Activated naive CD8-positive, alpha-beta T cell treated with anti-CD3 and anti-CD28 coated beads, Interleukin-2, amount 10 ng/mL, durations not matched to agents 7 days and 5 days (primary cell): Measurements from ENCODE around the gene EIF2B1. TPM values are rescaled to one million over a fixed set of nuclear protein-coding genes. Genes with fewer than 3 reads are reported as not detected.
A peak's percentile ranks its signal among the peaks of the same experiment; 100 is the strongest.
"Not testable (repeated sequence)": the region's sequence is repeated elsewhere in the genome, so short reads cannot be mapped to it uniquely, and the experiment has no call there.

ENCODE experiments used
- ATAC-seq: fragments of 150-1000 bp; cut with Tn5 transposase; one replicate; pipeline ENCODE4 v1.10.0; 2021; ENCODE audit warnings: low read depth, moderate library complexity
- POLR2A ChIA-PET: fragments of 350-600 bp; sonication (Branson Sonifier 250); formaldehyde crosslinking; loops from one replicate; lab custom pipeline; 2021; ENCODE audit warnings: antibody characterized with exemption; lab: Charles Lee
- DNase-seq: peaks from one replicate; pipeline ENCODE4 v3.0.0; 2021
- H3K27ac Mint-ChIP-seq: one replicate; pipeline ENCODE4 v1.8.0; 2022; ENCODE audit warnings: mild to moderate bottlenecking, mixed read lengths
- H3K27me3 Mint-ChIP-seq: one replicate; pipeline ENCODE4 v1.8.0; 2022; ENCODE audit warnings: mild to moderate bottlenecking, moderate library complexity, mixed read lengths
- H3K36me3 Mint-ChIP-seq: one replicate; pipeline ENCODE4 v1.8.0; 2021; ENCODE audit warnings: mild to moderate bottlenecking, mixed read lengths
- H3K4me1 Mint-ChIP-seq: one replicate; pipeline ENCODE4 v1.8.0; 2021; ENCODE audit warnings: mixed read lengths
- H3K4me3 Mint-ChIP-seq: one replicate; pipeline ENCODE4 v1.8.0; 2022; ENCODE audit warnings: mild to moderate bottlenecking, moderate library complexity, mixed read lengths
- H3K9me3 Mint-ChIP-seq: one replicate; pipeline ENCODE4 v1.8.0; 2021; ENCODE audit warnings: mixed read lengths
- total RNA-seq, 2 experiments: library from RNA; stranded (reverse); gene quantifications; one replicate each; pipeline ENCODE4 v1.2.3, GENCODE V29; 2021

Gene EIF2B1
- total RNA-seq, 2 experiments from 2014 or later, result 56.8 to 62.8 TPM

DNA sequence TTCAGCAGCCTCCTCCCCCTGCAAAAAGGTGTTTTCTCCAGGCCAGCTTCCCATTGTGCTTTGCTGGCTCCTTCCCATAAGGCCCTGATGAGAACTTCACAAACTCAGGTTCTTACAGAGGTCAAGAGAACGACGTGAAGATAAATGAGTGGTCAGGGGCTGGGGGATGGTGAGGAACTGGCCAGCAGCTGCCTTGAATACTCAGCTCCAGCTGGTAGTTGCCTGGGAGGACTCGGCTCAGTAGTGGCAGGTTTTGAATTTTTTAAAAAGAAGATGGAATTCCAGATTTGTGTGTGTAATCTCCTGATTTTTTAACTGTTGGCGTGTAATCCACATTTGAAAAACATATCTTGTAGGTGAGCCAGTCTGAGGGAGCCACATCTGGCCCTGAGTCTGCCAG is 25.7 kb downstream of the EIF2B1 start:
- DNase-seq (no peak), ATAC-seq (no peak)
- Mint-ChIP-seq H3K4me1 (peaks cover 18% of the 10 kb centered on the region), H3K27ac (no peak overlapping the region), H3K9me3 (no peaks in the 10 kb centered on the region), H3K27me3 (no peaks in the 10 kb centered on the region), H3K4me3 (no peak overlapping the region), H3K36me3 (peaks cover 29% of the 10 kb centered on the region)
- POLR2A ChIA-PET, result no interaction called here

DNA sequence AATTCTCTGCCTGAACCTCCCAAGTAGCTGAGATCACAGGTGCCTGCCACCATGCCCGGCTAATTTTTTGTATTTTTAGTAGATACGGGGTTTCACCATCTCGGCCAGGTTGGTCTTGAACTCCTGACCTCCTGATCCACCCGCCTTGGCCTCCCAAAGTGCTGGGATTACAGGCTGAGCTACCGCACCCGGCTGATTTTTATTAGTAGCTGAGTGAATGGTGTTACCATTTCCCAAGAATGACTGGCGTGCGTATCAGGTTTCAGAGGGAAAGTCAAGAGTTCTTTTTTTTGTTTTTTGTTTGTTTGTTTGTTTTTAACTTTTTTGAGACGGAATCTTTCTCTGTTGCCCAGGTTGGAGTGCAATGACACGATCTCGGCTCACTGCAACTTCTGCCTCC is 30.0 kb downstream of the EIF2B1 start:
- not testable (repeated sequence) for ATAC-seq, H3K27me3 Mint-ChIP-seq, H3K9me3 Mint-ChIP-seq, DNase-seq
- Mint-ChIP-seq H3K27ac (peak overlapping the region; percentile 12), H3K4me3 (peak overlapping the region; percentile 93), H3K4me1 (peaks cover 33% of the 10 kb centered on the region), H3K36me3 (peaks cover 22% of the 10 kb centered on the region)
- POLR2A ChIA-PET, result interaction anchor here (1.2 kb wide), 1 partner anchor 144 kb away, joined by 3 read pairs; no protein-coding TSS in a partner anchor

DNA sequence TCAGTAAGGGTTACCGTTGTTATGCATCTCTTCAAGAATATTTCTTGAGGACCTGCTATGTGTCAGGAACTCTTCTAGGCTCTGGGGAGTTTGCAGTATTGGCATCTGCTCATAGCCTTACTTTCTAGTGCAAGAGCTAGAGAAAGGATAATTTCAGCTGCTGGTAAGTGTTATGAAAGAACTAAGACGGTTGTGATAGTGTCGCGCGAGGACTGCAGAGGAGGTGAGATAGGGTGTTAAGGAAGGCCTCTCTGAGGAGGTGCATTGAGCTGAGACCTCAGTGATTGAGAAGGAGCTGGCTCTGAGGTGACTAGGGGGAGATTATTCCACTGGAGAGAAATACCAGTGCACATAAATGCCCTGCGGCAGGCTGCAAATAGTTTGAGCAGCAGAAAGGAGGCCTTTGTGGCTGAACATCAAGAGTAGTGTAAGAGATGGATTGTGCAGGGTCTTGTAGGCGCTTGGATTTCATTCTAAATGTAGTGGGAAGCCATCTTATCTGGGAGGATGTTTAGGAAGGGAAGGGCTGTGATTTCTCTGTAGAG is 30.8 kb downstream of the EIF2B1 start:
- Mint-ChIP-seq H3K4me3 (peak overlapping the region; percentile 93), H3K27me3 (no peaks in the 10 kb centered on the region), H3K9me3 (no peaks in the 10 kb centered on the region), H3K36me3 (peaks cover 16% of the 10 kb centered on the region), H3K27ac (peak overlapping the region; percentile 99), H3K4me1 (peaks cover 34% of the 10 kb centered on the region)
- POLR2A ChIA-PET, result interaction anchor here (0.7 to 2.3 kb wide), 14 partner anchors 9 to 628 kb away, joined by 3 to 17 read pairs (median 3); partner anchors contain the start of genes MPHOSPH9, MTRFR, RILPL1 and RILPL2
- ATAC-seq (peak; percentile 1), DNase-seq (no peak)

DNA sequence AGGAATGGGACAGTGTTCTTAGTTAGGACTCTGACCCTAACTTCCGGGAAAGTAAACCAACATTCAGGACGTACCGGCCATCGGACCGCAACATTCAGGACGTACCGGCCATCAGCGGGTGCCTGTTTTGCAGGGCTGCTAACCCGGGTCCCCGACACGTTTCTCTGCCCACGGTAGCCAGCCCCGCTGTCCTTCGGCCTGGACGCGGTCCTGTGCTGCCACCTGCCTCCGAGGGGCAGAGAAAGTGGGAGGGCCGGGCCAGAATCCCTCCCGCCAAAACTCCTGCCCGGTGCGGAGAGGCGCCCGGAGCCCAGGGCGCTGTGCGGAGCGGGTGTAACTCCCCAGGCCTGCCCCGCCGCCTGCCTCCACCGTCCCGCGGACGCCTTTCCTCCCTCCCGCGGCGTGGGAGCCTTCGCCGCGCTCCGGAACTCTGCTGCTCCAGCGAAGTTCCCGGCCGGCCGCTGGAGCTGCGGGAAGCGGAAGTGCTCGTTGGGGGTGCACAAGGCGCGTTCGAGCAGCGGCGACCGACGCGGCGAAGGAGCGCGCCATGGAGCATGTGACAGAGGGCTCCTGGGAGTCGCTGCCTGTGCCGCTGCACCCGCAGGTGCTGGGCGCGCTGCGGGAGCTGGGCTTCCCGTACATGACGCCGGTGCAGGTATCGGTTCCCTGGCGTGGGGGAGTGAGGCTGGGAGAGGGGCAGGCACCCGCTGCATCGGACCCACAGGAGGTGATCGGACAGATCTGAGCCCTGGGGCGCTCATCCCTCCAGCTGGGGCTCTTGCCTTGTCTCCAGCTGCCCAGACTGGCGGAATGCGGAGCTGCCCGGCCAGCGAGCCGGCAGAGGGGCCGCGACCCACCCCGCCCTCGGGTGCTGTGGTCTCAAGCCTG is 31.6 kb downstream of the EIF2B1 start, which contains the start of gene DDX55:
DDX55 (plus strand) TSS at position 498 of the 888 bp plus-strand sequence; CDS start at position 548, 50 bp downstream.
- H3K27ac Mint-ChIP-seq, result peak within 1 kb of the TSS; percentile 99
- H3K9me3 Mint-ChIP-seq, result no peaks in the 10 kb centered on the region
- H3K36me3 Mint-ChIP-seq, result peaks cover 13% of the 10 kb centered on the region
- DNase-seq (peak; percentile 89), ATAC-seq (peak; percentile 90)
- POLR2A ChIA-PET, result interaction anchor here (0.7 to 2.3 kb wide), 18 partner anchors 10 to 1075 kb away, joined by 3 to 17 read pairs (median 4); partner anchors contain the start of genes MPHOSPH9, MTRFR, RILPL1 and RILPL2
- H3K4me3 Mint-ChIP-seq, result peak within 1 kb of the TSS; percentile 93
- peaks cover 33% of the 10 kb centered on the region for H3K4me1 Mint-ChIP-seq
- H3K27me3 Mint-ChIP-seq, result no peaks in the 10 kb centered on the region

DNA sequence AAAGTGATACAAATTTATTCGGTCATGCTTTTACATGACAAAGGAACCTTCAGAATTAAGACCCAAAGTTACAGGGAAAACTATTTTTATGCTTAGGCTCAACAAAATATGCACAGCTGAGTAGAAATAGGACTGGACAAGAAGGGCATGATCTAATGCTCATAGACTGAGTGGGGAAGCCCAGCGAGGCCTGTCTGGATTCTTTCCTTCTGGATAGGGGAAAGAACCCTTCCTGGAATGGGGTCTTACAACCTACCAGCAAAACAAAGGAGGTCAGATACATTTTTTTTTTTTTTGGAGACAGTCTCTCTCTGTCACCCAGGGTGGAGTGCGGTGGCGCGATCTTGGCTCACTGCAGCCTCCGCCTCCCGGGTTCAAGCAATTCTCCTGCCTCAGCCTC is 33.8 kb downstream of the EIF2B1 start:
- H3K27me3 Mint-ChIP-seq, result no peaks in the 10 kb centered on the region
- no peaks in the 10 kb centered on the region for H3K9me3 Mint-ChIP-seq
- peaks cover 20% of the 10 kb centered on the region for H3K36me3 Mint-ChIP-seq
- H3K27ac Mint-ChIP-seq, result no peak overlapping the region
- peaks cover 29% of the 10 kb centered on the region for H3K4me1 Mint-ChIP-seq
- POLR2A ChIA-PET, result interaction anchor here (0.7 kb wide), 1 partner anchor 27 kb away, joined by 3 read pairs; no protein-coding TSS in a partner anchor
- DNase-seq, result no peak
- H3K4me3 Mint-ChIP-seq, result peak overlapping the region; percentile 40
- no peak for ATAC-seq

DNA sequence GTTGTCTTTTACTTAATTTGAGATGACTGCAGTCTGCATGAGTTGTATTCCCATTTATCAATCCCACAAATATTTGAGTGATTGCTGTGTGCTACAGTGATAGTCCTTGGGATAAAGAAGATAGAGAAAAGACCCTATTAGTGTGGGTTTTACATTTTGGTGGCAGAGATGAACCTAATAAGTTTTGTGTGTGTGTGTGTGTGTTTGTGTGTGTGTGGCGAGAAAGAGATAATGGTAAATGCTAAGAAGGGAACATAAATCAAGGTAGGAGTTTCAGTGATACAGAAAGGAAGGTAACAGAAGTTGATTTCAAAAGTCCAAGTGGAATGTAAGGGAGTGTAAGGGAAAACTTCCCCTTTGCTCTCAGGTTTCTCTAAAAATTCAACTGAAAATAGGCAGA is 34.2 kb downstream of the EIF2B1 start:
- Mint-ChIP-seq H3K9me3 (no peaks in the 10 kb centered on the region), H3K27ac (peak overlapping the region; percentile 61), H3K27me3 (no peaks in the 10 kb centered on the region), H3K4me3 (peak overlapping the region; percentile 40), H3K36me3 (peaks cover 20% of the 10 kb centered on the region), H3K4me1 (peaks cover 27% of the 10 kb centered on the region)
- no peak for ATAC-seq
- POLR2A ChIA-PET, result no interaction called here
- no peak for DNase-seq

DNA sequence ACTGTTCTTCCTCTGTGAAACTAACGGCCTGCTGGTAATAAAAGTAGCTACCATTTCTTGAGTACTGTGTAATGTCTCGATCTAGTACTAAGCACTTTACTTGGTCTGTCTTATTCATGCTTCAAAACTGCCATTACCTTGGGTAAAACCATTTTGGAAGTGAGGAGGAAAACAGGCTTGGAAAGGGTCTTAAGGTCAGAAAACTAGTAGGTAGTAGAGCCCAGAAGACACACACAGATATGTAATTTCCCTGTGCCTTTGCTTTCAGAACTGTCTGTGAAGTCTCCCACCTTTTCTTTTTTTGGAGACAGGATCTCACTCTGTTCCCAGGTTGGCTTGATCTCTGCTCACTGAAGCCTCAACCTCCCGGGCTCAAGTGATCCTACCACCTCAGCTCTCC is 35.0 kb downstream of the EIF2B1 start:
- H3K4me1 Mint-ChIP-seq, result peaks cover 23% of the 10 kb centered on the region
- H3K27me3 Mint-ChIP-seq, result no peaks in the 10 kb centered on the region
- H3K9me3 Mint-ChIP-seq, result no peaks in the 10 kb centered on the region
- ATAC-seq, result no peak
- DNase-seq, result no peak
- no peak overlapping the region for H3K27ac Mint-ChIP-seq
- H3K4me3 Mint-ChIP-seq, result no peak overlapping the region
- peaks cover 20% of the 10 kb centered on the region for H3K36me3 Mint-ChIP-seq
- POLR2A ChIA-PET, result no interaction called here

DNA sequence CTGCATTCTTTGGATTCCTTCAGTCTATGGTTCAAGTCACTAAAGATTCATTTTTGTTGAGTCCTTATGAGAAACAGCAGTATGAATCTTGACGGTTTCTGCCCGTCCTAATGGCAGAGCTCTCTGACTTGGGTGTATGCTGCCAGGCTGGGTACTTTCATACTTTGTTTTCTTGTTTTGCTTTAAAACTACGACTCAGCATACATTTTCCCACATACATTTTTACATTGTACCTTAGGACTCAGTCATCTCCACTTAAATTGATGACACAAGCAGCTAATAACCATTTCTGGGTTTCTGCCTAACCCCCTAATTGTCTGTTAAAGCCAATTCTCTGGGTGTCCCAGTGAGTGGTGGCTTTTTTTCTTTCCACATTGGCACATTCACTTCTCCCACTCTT is 36.4 kb downstream of the EIF2B1 start:
- DNase-seq, result no peak
- H3K36me3 Mint-ChIP-seq, result peaks cover 19% of the 10 kb centered on the region
- H3K27me3 Mint-ChIP-seq, result no peaks in the 10 kb centered on the region
- no peak overlapping the region for H3K27ac Mint-ChIP-seq
- POLR2A ChIA-PET, result no interaction called here
- H3K4me1 Mint-ChIP-seq, result peaks cover 16% of the 10 kb centered on the region
- H3K9me3 Mint-ChIP-seq, result no peaks in the 10 kb centered on the region
- no peak for ATAC-seq
- H3K4me3 Mint-ChIP-seq, result no peak overlapping the region

DNA sequence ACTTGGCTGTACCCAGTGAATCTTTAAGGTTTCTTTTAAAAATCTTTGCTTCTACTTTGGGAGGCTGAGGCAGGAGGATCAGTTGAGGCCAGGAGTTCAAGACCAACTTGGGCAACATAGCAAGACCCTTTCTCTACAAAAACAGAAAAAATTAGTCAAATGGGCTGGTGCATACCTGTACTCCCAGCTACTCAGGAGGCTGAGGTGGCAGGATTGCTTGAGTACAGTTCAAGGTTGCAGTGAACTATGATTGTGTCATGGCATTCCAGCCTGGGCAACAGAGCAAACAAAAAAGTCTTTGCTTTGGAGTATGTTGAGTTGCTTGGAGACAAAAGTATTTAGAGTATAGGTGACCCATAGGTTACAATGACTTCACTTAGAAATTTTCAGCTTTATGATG is 37.8 kb downstream of the EIF2B1 start:
- no peaks in the 10 kb centered on the region for H3K9me3 Mint-ChIP-seq
- H3K27me3 Mint-ChIP-seq, result no peaks in the 10 kb centered on the region
- no peak for ATAC-seq
- DNase-seq, result no peak
- peaks cover 11% of the 10 kb centered on the region for H3K4me1 Mint-ChIP-seq
- peaks cover 24% of the 10 kb centered on the region for H3K36me3 Mint-ChIP-seq
- no peak overlapping the region for H3K27ac Mint-ChIP-seq
- no peak overlapping the region for H3K4me3 Mint-ChIP-seq
- POLR2A ChIA-PET, result no interaction called here

DNA sequence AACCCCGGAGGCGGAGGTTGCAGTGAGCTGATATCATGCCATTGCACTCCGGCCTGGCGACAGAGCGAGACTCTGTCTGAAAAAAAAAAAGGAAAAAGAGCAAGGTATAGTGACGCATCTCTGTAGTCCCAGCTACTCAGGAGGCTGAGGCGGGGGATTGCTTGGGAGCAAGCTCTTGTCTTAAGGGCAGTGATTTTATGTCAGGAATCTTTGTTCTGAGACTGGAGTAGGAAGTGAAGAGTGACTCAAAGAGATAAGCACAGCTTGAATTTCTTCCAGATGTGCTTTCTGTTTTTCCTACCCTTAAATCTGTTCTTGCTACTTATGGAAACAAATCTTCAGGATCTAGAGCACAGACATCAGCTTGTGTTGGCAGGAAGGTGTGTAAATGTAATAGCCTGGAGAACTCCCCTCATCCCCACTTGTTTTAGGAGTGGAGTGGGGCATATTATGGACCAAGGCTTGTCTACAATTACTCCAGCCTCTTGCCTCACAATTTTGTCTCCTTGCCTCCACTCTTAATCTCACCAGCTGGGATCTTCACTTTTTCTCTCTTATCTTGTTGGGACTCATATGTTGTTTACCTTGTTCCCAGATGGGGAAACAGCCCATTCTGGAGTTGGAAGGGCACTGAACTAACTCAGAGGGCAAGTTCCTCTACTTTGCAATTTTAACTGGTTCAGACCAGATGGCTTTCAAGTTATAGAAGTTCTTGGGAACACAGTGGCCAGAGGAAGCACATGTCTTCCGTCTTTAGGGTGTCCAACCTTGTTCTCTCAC is 41.6 kb downstream of the EIF2B1 start:
- Mint-ChIP-seq H3K36me3 (peaks cover 28% of the 10 kb centered on the region), H3K4me1 (peaks cover 18% of the 10 kb centered on the region), H3K4me3 (no peak overlapping the region), H3K27me3 (no peaks in the 10 kb centered on the region), H3K27ac (no peak overlapping the region), H3K9me3 (no peaks in the 10 kb centered on the region)
- POLR2A ChIA-PET, result no interaction called here
- DNase-seq, result no peak
- no peak for ATAC-seq

DNA sequence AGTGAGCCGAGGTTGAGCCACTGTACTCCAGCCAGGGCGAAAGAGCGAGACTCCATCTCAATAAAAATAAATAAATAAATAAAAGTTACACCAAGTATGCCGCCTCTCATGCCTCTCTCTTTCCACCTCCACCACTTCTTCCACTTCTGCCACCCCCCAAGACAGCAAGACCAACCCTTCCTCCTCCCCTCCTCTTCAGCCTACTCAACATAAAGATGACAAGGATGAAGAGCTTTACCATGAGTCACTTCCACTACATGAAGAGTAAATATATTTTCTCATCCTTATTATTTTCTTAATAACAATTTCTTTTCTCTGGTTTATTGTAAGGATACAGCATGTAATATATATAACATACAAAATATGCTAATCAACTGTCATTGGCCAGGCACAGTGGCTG is 52.7 kb downstream of the EIF2B1 start:
- DNase-seq, result no peak
- Mint-ChIP-seq H3K4me3 (no peak overlapping the region), H3K36me3 (peaks cover 3% of the 10 kb centered on the region), H3K27me3 (no peaks in the 10 kb centered on the region), H3K9me3 (no peaks in the 10 kb centered on the region), H3K4me1 (peaks cover 16% of the 10 kb centered on the region), H3K27ac (no peak overlapping the region)
- no peak for ATAC-seq
- POLR2A ChIA-PET, result no interaction called here

DNA sequence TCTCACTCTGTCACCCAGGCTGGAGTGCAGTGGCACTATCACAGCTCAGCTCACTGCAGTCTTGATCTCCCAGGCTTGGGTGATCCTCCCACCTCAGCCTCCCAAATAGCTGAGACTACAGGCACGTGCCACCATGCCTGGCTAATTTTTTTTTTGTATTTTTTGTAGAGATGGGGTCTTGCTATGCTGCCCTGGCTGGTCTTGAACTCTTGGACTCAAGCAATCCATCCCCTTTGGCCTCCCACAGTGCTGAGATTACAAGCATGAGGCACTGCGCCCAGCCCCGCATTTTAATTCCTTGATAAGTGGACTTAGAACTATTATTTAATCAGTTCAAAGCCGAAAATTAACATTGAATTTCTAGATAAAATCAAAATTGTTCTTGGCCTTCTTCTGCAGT is 54.7 kb downstream of the EIF2B1 start:
- POLR2A ChIA-PET, result interaction anchor here (0.7 kb wide), 1 partner anchor 188 kb away, joined by 3 read pairs; no protein-coding TSS in a partner anchor
- not testable (repeated sequence) for H3K27ac Mint-ChIP-seq, DNase-seq, H3K4me3 Mint-ChIP-seq, H3K9me3 Mint-ChIP-seq, ATAC-seq, H3K27me3 Mint-ChIP-seq, H3K36me3 Mint-ChIP-seq
- peaks cover 10% of the 10 kb centered on the region for H3K4me1 Mint-ChIP-seq

DNA sequence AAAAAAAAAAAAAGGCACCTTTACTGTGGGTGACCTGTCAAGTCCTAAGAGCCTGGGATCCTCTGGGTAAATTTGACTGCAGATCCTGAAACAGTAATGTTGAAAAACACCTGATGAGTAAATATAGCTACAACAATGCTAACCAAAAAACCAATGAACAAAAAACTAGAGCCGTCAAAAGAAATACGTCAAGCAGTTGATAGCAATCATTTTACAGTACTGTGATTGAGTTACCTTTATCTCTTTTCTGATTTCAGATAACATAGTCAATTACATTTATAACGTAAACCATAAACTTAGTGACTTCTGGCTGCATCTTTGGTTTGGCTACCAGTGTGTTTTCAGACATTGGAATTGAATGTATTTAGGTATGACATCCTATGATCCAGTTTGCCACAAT is 55.2 kb downstream of the EIF2B1 start:
- peaks cover 3% of the 10 kb centered on the region for H3K36me3 Mint-ChIP-seq
- DNase-seq (no peak), ATAC-seq (no peak)
- no peaks in the 10 kb centered on the region for H3K27me3 Mint-ChIP-seq
- no peaks in the 10 kb centered on the region for H3K9me3 Mint-ChIP-seq
- no peak overlapping the region for H3K4me3 Mint-ChIP-seq
- POLR2A ChIA-PET, result no interaction called here
- H3K4me1 Mint-ChIP-seq, result peaks cover 10% of the 10 kb centered on the region
- no peak overlapping the region for H3K27ac Mint-ChIP-seq
